Kidney capillary endothelial cell (primary cell): ENCODE results near the gene PTPRN2.
"Not testable (repeated sequence)": the region's sequence is repeated elsewhere in the genome, so short reads cannot be mapped to it uniquely, and the experiment has no call there.

Experiments
- DNase-seq: peaks from one replicate; pipeline ENCODE4 v3.0.0-alpha.2; 2018; ENCODE audit warnings: low spot score

PTPRN2 gene

GRCh38 chr7:157992511-157993160 lies 595.0 kb downstream of the PTPRN2 start:
- no peak for DNase-seq

DNA sequence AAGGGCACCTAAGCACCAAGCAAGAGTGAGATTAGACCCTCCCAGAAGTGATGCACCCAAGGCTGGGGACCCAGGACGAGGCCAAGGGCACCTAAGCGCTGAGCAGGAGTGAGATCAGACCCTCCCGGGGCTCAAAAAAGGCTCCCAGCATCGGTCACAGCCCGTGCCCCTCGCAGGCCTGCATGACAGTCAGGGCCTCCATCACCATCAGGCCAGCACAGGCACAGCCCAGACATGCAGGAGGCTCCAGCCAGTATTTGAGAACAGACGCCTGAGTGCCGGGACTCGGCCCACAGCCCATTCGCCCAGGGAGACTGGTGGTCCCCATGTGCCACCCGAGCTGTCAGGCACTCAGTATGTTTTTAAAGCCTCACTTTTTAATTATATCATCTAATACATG lies 595.9 kb downstream of the PTPRN2 start:
- no peak for DNase-seq

- no peak for DNase-seq
Measured at GRCh38 chr7:157991351-157991750, 596.3 kb downstream of the PTPRN2 start.

- DNase-seq: no peak
Measured at GRCh38 chr7:157990881-157991250, 596.8 kb downstream of the PTPRN2 start.

DNA sequence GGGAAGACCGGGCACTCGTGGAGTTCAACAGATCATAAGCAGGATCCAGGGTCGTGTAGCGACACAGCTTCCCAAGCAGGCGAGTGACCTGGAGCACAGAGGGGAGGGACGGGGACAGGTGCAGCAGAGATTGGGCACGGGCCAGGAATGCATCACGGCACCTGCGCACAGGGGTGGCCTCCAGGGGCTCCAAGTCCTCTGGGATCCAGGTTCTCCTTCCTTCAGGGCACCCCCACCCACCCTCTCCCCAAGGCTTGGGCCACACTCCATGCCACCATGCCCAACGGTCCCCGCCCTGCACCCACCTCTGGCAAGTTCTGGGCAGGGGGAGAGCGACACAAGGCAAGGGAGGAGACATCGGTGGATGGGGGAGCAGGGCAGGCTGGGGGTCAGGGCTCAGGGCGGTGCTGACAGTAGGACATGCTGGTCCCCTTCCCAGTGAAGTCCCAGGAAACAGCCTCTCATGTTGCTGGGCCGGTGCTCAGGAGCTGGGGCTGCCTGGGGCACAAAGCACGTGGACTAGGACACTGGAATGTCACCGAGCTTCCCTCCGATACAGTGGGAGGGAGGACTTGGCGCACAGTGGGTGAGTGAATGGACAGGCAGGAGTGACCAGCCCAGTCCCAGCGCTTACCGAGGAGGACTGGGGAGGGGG lies 597.3 kb downstream of the PTPRN2 start:
- DNase-seq: no peak

DNA sequence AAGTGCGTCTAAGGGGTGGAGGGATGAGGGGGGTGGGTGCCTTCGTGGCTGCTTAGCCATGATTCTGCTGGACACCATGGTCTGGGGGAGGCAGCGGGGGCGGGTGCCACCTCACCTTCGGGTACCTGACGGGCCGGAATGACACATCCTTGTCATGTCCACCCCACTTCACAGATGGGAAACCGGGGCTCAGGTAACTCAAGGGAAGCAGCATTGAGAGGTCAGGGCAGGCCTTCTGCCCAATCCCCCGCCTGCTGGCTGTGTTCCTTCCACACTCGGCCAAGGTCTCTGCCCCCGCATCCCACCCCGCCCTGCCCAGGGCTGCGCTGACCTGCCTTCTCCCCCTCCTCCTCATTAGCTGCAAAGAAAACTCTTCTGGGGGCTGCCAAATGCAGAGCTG lies 598.0 kb downstream of the PTPRN2 start:
- DNase-seq: no peak

DNA sequence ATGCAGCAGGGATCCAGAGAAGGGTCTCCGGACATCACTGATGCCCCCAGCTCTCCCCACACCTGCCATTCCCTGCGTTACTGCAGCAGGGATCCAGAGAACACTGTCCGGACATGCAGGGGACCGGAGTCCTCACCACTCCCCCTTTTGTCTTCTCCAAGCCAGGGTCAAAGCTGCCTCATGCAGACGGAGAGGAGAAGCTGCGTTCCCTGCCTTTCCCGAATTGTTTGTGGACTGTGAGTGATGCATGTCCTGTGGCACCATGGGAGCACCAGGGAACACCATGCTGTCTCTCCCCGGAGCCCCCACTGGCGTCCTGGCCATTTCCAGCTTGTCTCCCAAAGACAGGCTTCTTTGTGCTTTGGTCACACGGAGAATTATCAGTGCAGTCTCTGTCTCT lies 599.7 kb downstream of the PTPRN2 start:
- DNase-seq: no peak

- DNase-seq: no peak
Measured at GRCh38 chr7:157986051-157986450, 601.6 kb downstream of the PTPRN2 start.

DNA sequence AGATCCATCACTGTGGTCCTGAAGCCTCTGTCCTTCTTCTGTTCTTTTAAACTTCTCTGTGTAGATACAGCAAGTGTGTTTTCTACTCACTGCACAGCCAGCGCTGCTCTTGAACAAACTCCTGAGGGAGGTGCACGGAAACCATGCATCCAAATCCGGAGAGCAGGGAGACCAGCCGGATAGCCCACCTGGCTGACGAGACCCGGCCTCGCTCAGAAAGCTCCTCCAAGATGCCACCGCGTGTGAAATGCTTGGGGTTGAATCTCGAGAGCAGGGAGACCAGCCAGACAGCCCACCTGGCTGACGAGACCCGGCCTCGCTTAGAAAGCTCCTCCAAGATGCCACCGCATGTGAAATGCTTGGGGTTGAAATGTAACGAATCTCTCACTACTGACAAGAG lies 602.0 kb downstream of the PTPRN2 start:
- no peak for DNase-seq

- no peak for DNase-seq
Measured at GRCh38 chr7:157984423-157985163, 603.0 kb downstream of the PTPRN2 start.

- no peak for DNase-seq
Measured at GRCh38 chr7:157983502-157984422, 603.9 kb downstream of the PTPRN2 start.

DNA sequence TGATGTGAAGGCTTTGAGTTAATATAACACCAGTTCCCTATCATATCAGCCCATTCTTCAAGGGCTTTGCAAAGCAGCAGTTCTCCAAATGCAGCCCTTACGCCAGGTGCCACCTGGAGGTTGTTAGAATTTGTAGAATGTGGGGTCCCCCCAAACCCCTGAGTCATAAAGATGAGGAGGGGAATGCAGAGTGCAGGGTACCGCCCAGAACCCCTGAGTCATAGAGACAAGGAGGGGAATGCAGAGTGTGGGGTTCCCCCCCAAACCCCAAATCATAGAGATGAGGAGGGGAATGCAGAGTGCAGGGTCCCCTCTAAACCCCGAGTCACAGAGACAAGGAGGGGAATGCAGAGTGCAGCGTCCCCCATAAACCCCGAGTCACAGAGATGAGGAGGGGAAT lies 605.8 kb downstream of the PTPRN2 start:
- no peak for DNase-seq

GRCh38 chr7:157980774-157981173 lies 606.8 kb downstream of the PTPRN2 start:
- DNase-seq: no peak

DNA sequence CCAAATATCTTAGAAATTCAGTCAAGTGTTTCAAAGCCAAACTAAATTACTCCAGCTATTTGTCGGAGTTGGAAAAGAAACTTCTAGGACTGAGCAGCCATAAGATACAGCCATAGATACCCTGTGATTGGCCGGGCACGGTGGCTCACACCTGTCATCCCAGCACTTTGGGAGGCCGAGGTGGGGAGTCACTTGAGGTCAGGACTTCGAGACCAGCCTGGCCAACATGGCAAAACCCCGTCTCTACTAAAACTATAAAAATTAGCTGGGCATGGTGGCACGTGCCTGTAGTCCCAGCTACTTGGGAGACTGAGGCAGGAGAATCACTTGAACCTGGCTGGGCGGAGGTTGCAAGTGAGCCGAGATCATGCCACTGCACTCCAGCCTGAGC lies 607.3 kb downstream of the PTPRN2 start:
- not testable (repeated sequence) for DNase-seq

DNA sequence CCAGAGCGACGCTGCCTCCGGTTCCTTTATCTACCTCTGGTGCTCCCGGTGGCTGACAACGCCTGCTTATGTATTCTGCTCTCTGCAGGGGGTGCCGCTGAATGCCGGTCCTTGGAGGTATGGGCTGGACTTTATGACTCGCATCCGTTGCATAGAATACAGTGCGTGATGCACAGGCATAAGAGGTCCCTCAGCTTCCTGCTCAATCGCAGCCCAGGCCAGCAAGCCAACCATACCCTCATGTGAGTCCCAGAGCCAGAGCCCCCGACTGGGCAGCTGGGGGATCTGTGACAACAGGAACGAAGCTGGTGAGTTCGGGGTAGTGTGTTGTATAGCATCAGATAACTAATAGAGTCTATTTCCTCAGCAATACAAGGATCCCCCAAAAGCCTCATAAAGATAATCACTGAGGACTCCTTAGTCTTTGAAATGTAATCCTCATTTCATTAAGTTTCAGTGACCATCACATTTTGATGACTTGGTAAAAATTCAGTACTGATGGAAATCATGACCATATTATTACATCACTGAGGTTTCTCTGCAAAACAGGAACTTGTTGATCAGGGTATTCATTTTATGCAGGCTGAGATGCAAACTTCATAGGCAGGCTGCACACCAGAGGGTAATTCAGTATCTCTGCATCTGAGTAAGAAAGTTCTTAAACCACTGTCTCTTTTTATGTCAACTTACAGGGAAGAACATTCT lies 607.8 kb downstream of the PTPRN2 start:
- DNase-seq: no peak

DNA sequence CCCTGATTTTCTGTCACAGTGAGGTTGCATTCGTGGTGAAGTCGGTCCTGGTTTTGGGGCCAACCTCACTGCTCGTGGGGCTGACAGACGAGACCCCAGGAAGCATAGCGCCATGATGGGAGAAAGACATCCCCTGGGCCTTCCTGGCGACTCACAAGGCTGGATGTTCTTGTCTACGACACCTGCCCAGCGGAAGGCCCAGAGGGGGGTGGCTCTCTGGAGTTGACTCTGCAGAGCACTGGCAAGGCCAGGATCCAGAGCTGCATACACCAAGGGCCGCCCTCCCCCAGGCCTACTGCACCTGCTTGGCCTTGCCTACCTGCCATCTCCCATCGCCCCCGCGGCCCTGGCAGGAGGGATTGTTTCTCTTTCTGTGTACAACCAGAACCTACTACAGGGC lies 608.9 kb downstream of the PTPRN2 start:
- DNase-seq: no peak

GRCh38 chr7:157977717-157978496 lies 609.7 kb downstream of the PTPRN2 start:
- no peak for DNase-seq

DNA sequence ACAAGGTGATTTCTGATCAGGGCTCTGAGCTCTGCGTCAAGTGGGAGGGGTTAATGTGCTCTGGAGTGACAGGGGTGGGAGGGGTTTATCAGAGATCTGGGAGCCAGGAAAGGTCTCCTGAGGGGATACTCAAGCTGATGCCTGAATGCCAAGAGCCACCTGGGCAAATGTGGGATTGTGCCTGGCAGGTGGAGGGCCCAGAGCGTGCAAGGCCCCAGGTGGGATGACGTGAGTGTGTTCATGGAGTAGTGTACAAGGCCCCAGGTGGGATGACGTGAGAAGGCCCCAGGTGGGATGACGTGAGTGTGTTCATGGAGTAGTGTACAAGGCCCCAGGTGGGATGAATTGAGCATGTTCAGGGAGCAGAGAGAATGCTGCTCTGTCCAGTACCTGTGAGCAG lies 610.3 kb downstream of the PTPRN2 start:
- DNase-seq: no peak

GRCh38 chr7:157976406-157976805 lies 611.2 kb downstream of the PTPRN2 start:
- no peak for DNase-seq

GRCh38 chr7:157975401-157976372 lies 611.9 kb downstream of the PTPRN2 start:
- DNase-seq: no peak
